Loucy (cell line): ENCODE measurements around the gene TSC22D4.
"Not testable (repeated sequence)": the region's sequence is repeated elsewhere in the genome, so short reads cannot be mapped to it uniquely, and the experiment has no call there.

Experiments
- H2AFZ ChIP-seq: fragments of 200-600 bp; sonication (generic); 2 replicates; pipeline ENCODE4 v1.6.0; 2016; ENCODE audit warnings: antibody characterized with exemption, mild to moderate bottlenecking, low read length, moderate library complexity
- H3F3A ChIP-seq: fragments of 200-600 bp; 2 replicates; pipeline ENCODE4 v1.6.0; 2016; ENCODE audit warnings: antibody characterized with exemption, low read depth, mild to moderate bottlenecking
- H3K27me3 ChIP-seq: fragments of 200-600 bp; sonication (generic); 2 replicates; pipeline ENCODE4 v1.6.1; 2014; ENCODE audit warnings: low read length, mild to moderate bottlenecking; ENCODE audit not compliant: insufficient read depth, poor library complexity, severe bottlenecking
- H3K36me3 ChIP-seq: fragments of 200-600 bp; sonication (generic); 2 replicates; pipeline ENCODE4 v1.6.1; 2016; ENCODE audit warnings: low read length; ENCODE audit not compliant: insufficient read depth
- H3K4me1 ChIP-seq: fragments of 200-600 bp; sonication (generic); 2 replicates; pipeline ENCODE4 v1.5.1; 2014; ENCODE audit warnings: low read length, mild to moderate bottlenecking; ENCODE audit not compliant: insufficient read depth, poor library complexity, severe bottlenecking
- H3K4me2 ChIP-seq: fragments of 200-600 bp; sonication (generic); 2 replicates; pipeline ENCODE4 v1.6.0; 2014; ENCODE audit warnings: antibody characterized with exemption, low read length, low read depth, mild to moderate bottlenecking; ENCODE audit not compliant: poor library complexity, severe bottlenecking
- H3K4me3 ChIP-seq: fragments of 200-600 bp; sonication (generic); 2 replicates; pipeline ENCODE4 v1.5.1; 2014; ENCODE audit warnings: low read length, mild to moderate bottlenecking, mixed read lengths; ENCODE audit not compliant: poor library complexity, severe bottlenecking
- H3K79me2 ChIP-seq: fragments of 200-600 bp; sonication (generic); 2 replicates; pipeline ENCODE4 v1.6.1; 2014; ENCODE audit warnings: low read length; ENCODE audit not compliant: insufficient read depth
- H3K9ac ChIP-seq: fragments of 200-600 bp; sonication (generic); 2 replicates; pipeline ENCODE4 v1.6.0; 2014; ENCODE audit warnings: mild to moderate bottlenecking, low read depth, low read length, moderate library complexity; ENCODE audit not compliant: poor library complexity, severe bottlenecking
- H3K9me2 ChIP-seq: fragments of 200-600 bp; sonication (generic); replicated peaks from 2 replicates; pipeline ENCODE4 v1.6.1; 2016; ENCODE audit warnings: low read depth, low read length, mixed read lengths
- H3K9me3 ChIP-seq: fragments of 200-600 bp; sonication (generic); 2 replicates; pipeline ENCODE4 v1.6.1; 2014; ENCODE audit warnings: mild to moderate bottlenecking, antibody characterized with exemption, low read length, low read depth; ENCODE audit not compliant: insufficient read depth
- H4K20me1 ChIP-seq: fragments of 200-600 bp; sonication (generic); 2 replicates; pipeline ENCODE4 v1.6.0; 2014; ENCODE audit warnings: antibody characterized with exemption, low read length, mild to moderate bottlenecking; ENCODE audit not compliant: insufficient read depth, poor library complexity, severe bottlenecking
- CTCF ChIP-seq: fragments of 200-600 bp; sonication (generic); conservative IDR thresholded peaks from 2 replicates; pipeline ENCODE4 v1.5.1; 2014; ENCODE audit warnings: mild to moderate bottlenecking, antibody characterized with exemption, low read length
- EZH2phosphoT487 ChIP-seq: fragments of 200-600 bp; IDR thresholded peaks from 2 replicates; pipeline ENCODE4 v1.6.1; 2018; ENCODE audit warnings: antibody characterized with exemption, mild to moderate bottlenecking, moderate library complexity, borderline replicate concordance

Gene TSC22D4

GRCh38 chr7:100478958-100479660 lies at the start of gene TSC22D4:
TSC22D4 (minus strand) TSS chr7:100479214; CDS start chr7:100478038, 1,176 bp downstream.
- H3K4me3 ChIP-seq, result peak within 1 kb of the TSS; percentile 84
- H3F3A ChIP-seq, result peaks cover 3% of the 10 kb centered on the region; the same call in 1 of the 2 replicates
- H3K4me2 ChIP-seq, result peak within 1 kb of the TSS; percentile 99
- H4K20me1 ChIP-seq, result peaks cover 44% of the 10 kb centered on the region
- peaks cover 49% of the 10 kb centered on the region for H3K79me2 ChIP-seq
- H3K9ac ChIP-seq, result peak within 1 kb of the TSS; percentile 99
- peak within 1 kb of the TSS; percentile 63; the same call in 1 of the 2 replicates for H2AFZ ChIP-seq
- no peaks in the 10 kb centered on the region for H3K9me3 ChIP-seq
- peaks cover 32% of the 10 kb centered on the region for H3K4me1 ChIP-seq
- H3K27me3 ChIP-seq, result peaks cover 5% of the 10 kb centered on the region
- TF ChIP-seq CTCF (no peak), EZH2phosphoT487 (no peak)
- H3K9me2 ChIP-seq, result no peaks in the 10 kb centered on the region
- peaks cover 5% of the 10 kb centered on the region; the same call in 1 of the 2 replicates for H3K36me3 ChIP-seq

- not testable (repeated sequence) for H3K4me2 ChIP-seq, H3K4me3 ChIP-seq
Observed at GRCh38 chr7:100528108-100528866, 49.3 kb upstream of the TSC22D4 start.

DNA sequence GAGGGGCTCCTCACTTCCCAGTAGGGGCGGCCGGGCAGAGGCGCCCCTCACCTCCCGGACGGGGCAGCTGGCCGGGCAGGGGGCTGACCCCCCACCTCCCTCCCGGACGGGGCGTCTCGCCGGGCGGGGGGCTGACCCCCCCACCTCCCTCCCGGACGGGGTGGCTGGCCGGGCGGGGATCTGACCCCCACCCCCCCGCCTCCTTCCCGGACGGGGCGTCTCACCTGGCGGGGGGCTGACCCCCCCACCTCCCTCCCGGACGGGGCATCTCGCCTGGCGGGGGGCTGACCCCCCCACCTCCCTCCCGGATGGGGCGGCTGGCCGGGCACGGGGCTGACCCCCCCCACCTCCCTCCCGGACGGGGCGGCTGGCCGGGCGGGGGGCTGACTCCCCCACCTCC lies 44.2 kb upstream of the TSC22D4 start:
- not testable (repeated sequence) for H3K9ac ChIP-seq, H3F3A ChIP-seq, H3K27me3 ChIP-seq, H4K20me1 ChIP-seq, H2AFZ ChIP-seq, H3K9me3 ChIP-seq, H3K4me3 ChIP-seq, H3K79me2 ChIP-seq, H3K36me3 ChIP-seq, H3K4me2 ChIP-seq, H3K4me1 ChIP-seq, H3K9me2 ChIP-seq

More at GRCh38 chr7:100528108-100528866, 49.3 kb upstream of the TSC22D4 start:
- not testable (repeated sequence) for H3K36me3 ChIP-seq, H3K9me3 ChIP-seq, H3F3A ChIP-seq, H3K27me3 ChIP-seq, H3K4me1 ChIP-seq, H2AFZ ChIP-seq, H4K20me1 ChIP-seq, H3K9me2 ChIP-seq, H3K9ac ChIP-seq, H3K79me2 ChIP-seq

DNA sequence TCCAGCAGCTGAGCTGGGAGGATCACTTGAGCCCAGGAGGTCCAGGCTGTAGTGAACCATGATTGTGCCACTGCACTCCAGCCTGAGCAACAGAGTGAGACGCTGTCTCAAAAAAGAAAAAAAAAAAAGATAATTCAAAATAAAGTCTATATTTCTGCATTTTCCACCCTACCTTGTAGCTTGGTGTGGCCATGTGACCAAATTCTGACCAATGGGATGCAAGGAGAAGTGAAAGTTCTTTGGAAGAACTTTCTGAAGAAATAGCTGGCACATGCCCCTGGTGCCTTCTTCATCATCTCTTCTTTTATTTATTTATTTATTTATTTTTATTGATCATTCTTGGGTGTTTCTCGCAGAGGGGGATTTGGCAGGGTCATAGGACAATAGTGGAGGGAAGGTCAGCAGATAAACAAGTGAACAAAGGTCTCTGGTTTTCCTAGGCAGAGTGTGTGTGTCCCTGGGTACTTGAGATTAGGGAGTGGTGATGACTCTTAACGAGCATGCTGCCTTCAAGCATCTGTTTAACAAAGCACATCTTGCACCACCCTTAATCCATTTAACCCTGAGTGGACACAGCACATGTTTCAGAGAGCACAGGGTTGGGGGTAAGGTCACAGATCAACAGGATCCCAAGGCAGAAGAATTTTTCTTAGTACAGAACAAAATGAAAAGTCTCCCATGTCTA lies 43.0 kb upstream of the TSC22D4 start:
- not testable (repeated sequence) for H4K20me1 ChIP-seq, H3K79me2 ChIP-seq, H3K4me2 ChIP-seq, H3K27me3 ChIP-seq, H3K9me3 ChIP-seq, H3K9me2 ChIP-seq, H3K4me1 ChIP-seq, H3F3A ChIP-seq, H3K4me3 ChIP-seq, H2AFZ ChIP-seq, H3K9ac ChIP-seq, H3K36me3 ChIP-seq
